ENCODE data around the gene EBP. TPM values are rescaled to one million over a fixed set of nuclear protein-coding genes. Genes with fewer than 3 reads are reported as not detected.

EBP gene
- total and polyA plus RNA-seq, 9 of the 15 experiments (the other 6 are each of a cell fraction or from before 2014, with no cell fraction given), result 228 to 987 (median 274) TPM

DNA sequence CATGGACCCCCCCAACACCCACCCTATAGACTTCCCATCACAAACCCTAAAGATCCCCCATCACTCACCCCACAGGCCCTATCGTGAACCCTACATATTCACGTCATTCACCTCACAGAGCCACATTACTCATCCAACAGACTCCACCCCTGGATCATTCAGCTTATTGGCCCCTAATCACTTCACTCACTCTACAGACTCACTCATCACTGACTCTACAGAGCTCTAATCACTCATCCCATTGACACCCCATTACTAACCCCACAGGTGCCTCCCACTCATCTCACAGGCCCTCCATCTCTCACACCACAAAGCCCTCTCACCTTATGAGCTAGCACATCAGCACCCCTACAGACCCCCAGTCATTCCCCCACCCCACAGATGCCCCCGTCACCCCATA lies 11.6 kb downstream of the EBP start (continued):
- TF ChIP-seq, protein P1, sequence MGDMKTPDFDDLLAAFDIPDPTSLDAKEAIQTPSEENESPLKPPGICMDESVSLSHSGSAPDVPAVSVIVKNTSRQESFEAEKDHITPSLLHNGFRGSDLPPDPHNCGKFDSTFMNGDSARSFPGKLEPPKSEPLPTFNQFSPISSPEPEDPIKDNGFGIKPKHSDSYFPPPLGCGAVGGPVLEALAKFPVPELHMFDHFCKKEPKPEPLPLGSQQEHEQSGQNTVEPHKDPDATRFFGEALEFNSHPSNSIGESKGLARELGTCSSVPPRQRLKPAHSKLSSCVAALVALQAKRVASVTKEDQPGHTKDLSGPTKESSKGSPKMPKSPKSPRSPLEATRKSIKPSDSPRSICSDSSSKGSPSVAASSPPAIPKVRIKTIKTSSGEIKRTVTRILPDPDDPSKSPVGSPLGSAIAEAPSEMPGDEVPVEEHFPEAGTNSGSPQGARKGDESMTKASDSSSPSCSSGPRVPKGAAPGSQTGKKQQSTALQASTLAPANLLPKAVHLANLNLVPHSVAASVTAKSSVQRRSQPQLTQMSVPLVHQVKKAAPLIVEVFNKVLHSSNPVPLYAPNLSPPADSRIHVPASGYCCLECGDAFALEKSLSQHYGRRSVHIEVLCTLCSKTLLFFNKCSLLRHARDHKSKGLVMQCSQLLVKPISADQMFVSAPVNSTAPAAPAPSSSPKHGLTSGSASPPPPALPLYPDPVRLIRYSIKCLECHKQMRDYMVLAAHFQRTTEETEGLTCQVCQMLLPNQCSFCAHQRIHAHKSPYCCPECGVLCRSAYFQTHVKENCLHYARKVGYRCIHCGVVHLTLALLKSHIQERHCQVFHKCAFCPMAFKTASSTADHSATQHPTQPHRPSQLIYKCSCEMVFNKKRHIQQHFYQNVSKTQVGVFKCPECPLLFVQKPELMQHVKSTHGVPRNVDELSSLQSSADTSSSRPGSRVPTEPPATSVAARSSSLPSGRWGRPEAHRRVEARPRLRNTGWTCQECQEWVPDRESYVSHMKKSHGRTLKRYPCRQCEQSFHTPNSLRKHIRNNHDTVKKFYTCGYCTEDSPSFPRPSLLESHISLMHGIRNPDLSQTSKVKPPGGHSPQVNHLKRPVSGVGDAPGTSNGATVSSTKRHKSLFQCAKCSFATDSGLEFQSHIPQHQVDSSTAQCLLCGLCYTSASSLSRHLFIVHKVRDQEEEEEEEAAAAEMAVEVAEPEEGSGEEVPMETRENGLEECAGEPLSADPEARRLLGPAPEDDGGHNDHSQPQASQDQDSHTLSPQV (IDR thresholded peaks at IDR 0.05), result no peak

DNA sequence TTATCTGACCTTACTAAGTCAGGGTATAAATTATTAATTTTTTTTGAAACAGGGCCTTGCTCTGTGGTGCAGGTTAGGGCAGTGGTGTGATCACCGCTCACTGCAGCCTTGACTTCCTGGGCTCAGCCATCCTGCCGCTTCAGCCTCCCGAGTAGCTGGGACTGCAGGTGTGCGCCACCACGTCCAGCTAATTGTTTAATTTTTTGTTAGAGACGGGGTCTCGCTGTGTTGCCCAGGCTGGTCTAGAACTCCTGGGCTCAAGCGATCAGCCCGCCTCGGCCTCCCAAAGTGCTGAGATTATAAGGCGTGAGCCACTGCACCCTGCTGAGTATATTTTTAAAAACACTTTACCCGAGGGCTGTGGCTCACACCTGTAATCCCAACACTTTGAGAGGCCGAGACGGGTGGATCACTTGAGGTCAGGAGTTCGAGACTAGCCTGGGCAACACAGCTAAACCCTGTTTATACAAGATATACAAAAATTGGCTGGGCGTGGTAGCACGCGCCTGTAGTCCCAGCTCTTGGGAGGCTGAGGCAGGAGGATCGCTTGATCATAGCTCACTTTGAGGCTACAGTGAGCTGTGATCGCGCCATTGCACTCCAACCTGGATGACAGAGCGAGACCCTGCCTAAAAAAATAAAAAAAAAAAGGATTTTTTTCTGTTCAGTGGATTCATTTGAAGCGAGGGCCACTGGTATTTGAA lies 17.2 kb downstream of the EBP start:
- H3K79me2 ChIP-seq (ENCODE audit: control insufficient read depth, insufficient read depth, low read length), result peaks cover 17% of the 10 kb centered on the region
- FAIRE-seq, result no peak
- no peak for DNase-seq (ENCODE audit: extremely low read depth in 1 of 4, low spot score in 3 of 4)
- intact Hi-C loops (cut with micrococcal nuclease), result no loop called here
- CTCF ChIA-PET (ENCODE audit: low intra/inter-chr PET ratio), result no interaction called here
- peak overlapping the region; percentile 18 to 58; a peak in 3 of 4 replicates for H3K9ac ChIP-seq (ENCODE audit: insufficient read depth in 1 of 2, low read depth in 2 of 2, low read length in 2 of 2)
- peak overlapping the region; percentile 66; the same call in 1 of the 2 replicates for H3K4me3 ChIP-seq
- BruUV-seq (replicated peaks), result no TSS peak
- in situ Hi-C loops (cut with MboI), result no loop called here
- peaks cover 12% of the 10 kb centered on the region; the same call in 2 of the 3 replicates for H3K36me3 ChIP-seq (ENCODE audit: control insufficient read depth, insufficient read depth, low read length)
- H3K4me2 ChIP-seq (ENCODE audit: insufficient read depth, low read length), result peak overlapping the region; percentile 35; the same call in 1 of the 2 replicates
- H2AFZ ChIP-seq (ENCODE audit: low read depth, low read length), result peak overlapping the region; percentile 96
- H3K9me1 ChIP-seq (ENCODE audit: control insufficient read depth, insufficient read depth, low read length), result no peaks in the 10 kb centered on the region
- POLR2A ChIA-PET, result interaction anchor here (1.3 to 2.3 kb wide), 5 partner anchors 8 to 53 kb away, joined by 6 to 12 read pairs (median 10); partner anchors contain the start of genes EBP and RBM3
- ATAC-seq, result no peak
- H3K27ac ChIP-seq (ENCODE audit: extremely low read depth, low read depth, low read length), result peak overlapping the region; percentile 94
- 56% methylated on average over 21 of the region's 23 CpGs for WGBS (ENCODE audit: insufficient coverage, low coverage, missing lambda C conversion rate)
- H4K20me1 ChIP-seq (replicated peaks; ENCODE audit: control insufficient read depth, insufficient read depth, low read length), result no peaks in the 10 kb centered on the region
- peaks cover 9 to 19% of the 10 kb centered on the region in 2 experiments; a peak in 4 of 5 replicates for H3K4me1 ChIP-seq (replicated peaks in 1 of 2; ENCODE audit: control insufficient read depth in 2 of 2, insufficient read depth in 2 of 2, low read length in 2 of 2)
- no peaks in the 10 kb centered on the region for H3K9me3 ChIP-seq (replicated peaks; ENCODE audit: control insufficient read depth, insufficient read depth, low read depth, low read length)
- H3K27me3 ChIP-seq (ENCODE audit: control insufficient read depth in 2 of 2, insufficient read depth in 2 of 2, low read length in 2 of 2), result no peaks in the 10 kb centered on the region
- no peak for TF ChIP-seq PHTF2 (CRISPR knock-in tag; IDR thresholded peaks at IDR 0.05)
- TF ChIP-seq SETDB1 (IDR thresholded peaks at IDR 0.05; ENCODE audit: low read length), result no peak
- no peak for TF ChIP-seq RBFOX2 (IDR thresholded peaks at IDR 0.05; ENCODE audit: low read depth, low read length)
- TF ChIP-seq, protein P2, sequence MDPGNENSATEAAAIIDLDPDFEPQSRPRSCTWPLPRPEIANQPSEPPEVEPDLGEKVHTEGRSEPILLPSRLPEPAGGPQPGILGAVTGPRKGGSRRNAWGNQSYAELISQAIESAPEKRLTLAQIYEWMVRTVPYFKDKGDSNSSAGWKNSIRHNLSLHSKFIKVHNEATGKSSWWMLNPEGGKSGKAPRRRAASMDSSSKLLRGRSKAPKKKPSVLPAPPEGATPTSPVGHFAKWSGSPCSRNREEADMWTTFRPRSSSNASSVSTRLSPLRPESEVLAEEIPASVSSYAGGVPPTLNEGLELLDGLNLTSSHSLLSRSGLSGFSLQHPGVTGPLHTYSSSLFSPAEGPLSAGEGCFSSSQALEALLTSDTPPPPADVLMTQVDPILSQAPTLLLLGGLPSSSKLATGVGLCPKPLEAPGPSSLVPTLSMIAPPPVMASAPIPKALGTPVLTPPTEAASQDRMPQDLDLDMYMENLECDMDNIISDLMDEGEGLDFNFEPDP (CRISPR knock-in tag; IDR thresholded peaks at IDR 0.05), result no peak
- TF ChIP-seq TAF1 (IDR thresholded peaks at IDR 0.05; ENCODE audit: control insufficient read depth, extremely low read depth, insufficient read depth, low read length, severe bottlenecking), result peak; percentile 12
- TF ChIP-seq, protein P3, sequence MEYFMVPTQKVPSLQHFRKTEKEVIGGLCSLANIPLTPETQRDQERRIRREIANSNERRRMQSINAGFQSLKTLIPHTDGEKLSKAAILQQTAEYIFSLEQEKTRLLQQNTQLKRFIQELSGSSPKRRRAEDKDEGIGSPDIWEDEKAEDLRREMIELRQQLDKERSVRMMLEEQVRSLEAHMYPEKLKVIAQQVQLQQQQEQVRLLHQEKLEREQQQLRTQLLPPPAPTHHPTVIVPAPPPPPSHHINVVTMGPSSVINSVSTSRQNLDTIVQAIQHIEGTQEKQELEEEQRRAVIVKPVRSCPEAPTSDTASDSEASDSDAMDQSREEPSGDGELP (CRISPR knock-in tag; IDR thresholded peaks at IDR 0.05; ENCODE audit: borderline replicate concordance), result no peak
- no peak for TF ChIP-seq SAFB2 (IDR thresholded peaks at IDR 0.05; ENCODE audit: borderline replicate concordance, low read depth, low read length, severe bottlenecking)
- TF ChIP-seq ZNF785 (CRISPR knock-in tag; IDR thresholded peaks at IDR 0.05), result no peak
- TF ChIP-seq CBX1 (IDR thresholded peaks at IDR 0.05; ENCODE audit: low read depth), result 0 out of 2 replicates have a peak, but pooled peaks have one; percentile 22
- no peak for TF ChIP-seq JUN (IDR thresholded peaks at IDR 0.05; ENCODE audit: borderline replicate concordance, low read depth, low read length)
- 0 out of 2 replicates have a peak, but pooled peaks have one; percentile 54 for TF ChIP-seq JUN (CRISPR knock-in tag; IDR thresholded peaks at IDR 0.05; ENCODE audit: borderline replicate concordance)
- no peak for TF ChIP-seq CAMTA2 (CRISPR knock-in tag; conservative IDR thresholded peaks at IDR 0.05)
